Right ventricle myocardium inferior (tissue), 1 donor: ENCODE results near the gene GP5. TPM values are rescaled to one million over a fixed set of nuclear protein-coding genes. Genes with fewer than 3 reads are reported as not detected.

ENCODE experiments used
- ATAC-seq: fragments of 200-7000 bp; cut with Tn5 transposase; one replicate; pipeline ENCODE4 v1.9.1; 2020; ENCODE audit warnings: mild to moderate bottlenecking, moderate library complexity
- DNase-seq: peaks from one replicate; pipeline ENCODE4 v3.0.0; 2021; ENCODE audit errors: missing footprints
- intact Hi-C: fragments of 100-400 bp; cut with DNase I; formaldehyde crosslinking; loops from one replicate; pipeline ENCODE4 v1.11.0; 2022
- long read RNA-seq: library from polyadenylated mRNA; unstranded; transcript quantifications from one replicate; pipeline ENCODE4 v2.0.0, GENCODE V29; 2021
- total RNA-seq: library from RNA; stranded (reverse); fragmentation: NEBNext Ultra II Directional; extraction: Animal tissue kit (Norgen Biotek cat#: 25700); gene quantifications from one replicate; pipeline ENCODE4 v1.2.1, GENCODE V29; 2021
- donor health status: DM: no; HTN: yes; CAD: no; lungs with severe emphysema.

GP5 gene, protein sequence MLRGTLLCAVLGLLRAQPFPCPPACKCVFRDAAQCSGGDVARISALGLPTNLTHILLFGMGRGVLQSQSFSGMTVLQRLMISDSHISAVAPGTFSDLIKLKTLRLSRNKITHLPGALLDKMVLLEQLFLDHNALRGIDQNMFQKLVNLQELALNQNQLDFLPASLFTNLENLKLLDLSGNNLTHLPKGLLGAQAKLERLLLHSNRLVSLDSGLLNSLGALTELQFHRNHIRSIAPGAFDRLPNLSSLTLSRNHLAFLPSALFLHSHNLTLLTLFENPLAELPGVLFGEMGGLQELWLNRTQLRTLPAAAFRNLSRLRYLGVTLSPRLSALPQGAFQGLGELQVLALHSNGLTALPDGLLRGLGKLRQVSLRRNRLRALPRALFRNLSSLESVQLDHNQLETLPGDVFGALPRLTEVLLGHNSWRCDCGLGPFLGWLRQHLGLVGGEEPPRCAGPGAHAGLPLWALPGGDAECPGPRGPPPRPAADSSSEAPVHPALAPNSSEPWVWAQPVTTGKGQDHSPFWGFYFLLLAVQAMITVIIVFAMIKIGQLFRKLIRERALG
- not detected for total RNA-seq
- long read RNA-seq = 0 reads

DNA sequence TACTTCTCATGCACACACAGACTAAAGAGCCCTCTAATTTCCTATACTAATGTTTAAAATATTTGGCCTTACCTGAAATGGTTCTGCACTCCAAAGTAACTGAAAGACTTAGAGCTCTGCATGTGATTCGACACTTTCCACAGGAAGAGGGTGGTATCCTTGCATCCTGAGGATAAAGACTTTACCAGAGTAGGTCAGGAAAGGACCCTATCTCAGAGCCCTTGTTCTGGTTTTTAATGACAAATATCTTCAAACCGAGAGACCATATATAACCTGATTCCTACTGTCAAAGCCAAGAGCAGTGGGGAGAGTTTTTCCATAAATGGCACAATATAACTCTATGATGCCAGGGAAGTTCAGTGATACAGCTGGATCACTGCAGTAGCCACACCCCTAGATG lies at the start of gene GP5:
Gene GP5 (minus strand): TSS at position 101 of the 400 bp plus-strand sequence. CDS start 984 bp downstream, outside the sequence.
- ATAC-seq (no peak), DNase-seq (no peak)
- intact Hi-C loops = no loop called here

DNA sequence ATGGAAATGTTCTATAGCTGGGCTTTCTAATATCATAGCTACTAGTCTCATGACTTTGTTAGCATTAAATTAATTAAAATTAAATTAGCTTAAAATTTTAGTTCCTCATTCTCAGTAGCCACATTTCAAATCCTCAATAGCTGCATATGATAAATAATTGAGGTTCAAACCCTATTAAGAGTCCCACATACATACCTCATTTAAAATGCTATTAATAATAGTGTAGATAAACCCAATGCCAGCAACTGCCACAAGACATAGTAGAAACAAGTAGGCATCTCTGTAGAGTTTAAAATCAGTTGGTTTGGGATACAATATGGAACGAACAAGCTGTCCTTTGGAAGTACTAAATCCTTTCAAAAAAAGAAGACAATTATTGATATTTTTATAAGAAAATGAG lies 48.6 kb upstream of the GP5 start:
- intact Hi-C loops = no loop called here
- DNase-seq = no peak
- ATAC-seq = no peak

DNA sequence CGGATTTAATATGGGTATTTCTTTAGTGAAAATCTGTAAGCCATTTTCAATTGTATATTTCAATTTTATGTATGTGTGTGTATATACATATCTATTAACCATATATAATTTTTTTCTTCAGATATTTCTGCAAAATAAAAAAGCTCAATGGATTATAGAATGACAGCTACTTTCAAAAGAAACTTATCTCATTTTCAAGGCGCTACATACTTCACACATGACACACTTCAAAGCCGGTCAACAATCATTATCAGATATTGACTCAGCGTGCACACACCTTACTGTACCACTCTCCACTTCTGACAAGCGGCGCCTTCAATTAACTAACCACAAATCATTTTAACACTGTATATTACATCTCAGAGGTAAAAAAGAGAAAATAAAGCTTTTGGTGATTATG lies 48.1 kb upstream of the GP5 start:
- no peak for DNase-seq
- ATAC-seq = no peak
- intact Hi-C loops = no loop called here

DNA sequence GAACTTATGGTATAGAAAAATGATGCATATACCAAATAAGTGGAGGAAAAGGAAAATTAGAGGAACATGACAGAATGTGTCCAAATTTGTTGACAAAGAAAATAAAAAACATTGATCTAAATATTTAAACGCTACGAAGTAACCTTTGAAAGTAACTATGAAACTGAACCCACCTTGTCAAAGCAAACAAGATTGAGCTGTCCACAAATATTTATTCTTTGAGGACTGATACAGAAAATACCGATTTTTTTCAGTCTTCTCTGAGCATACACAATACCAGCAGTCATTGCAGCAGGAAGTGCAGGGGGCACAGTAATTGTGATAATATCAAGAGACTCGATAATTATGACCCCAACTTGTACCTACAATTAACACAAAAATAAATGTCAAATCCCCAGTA lies 47.7 kb upstream of the GP5 start:
- ATAC-seq (no peak), DNase-seq (no peak)
- intact Hi-C loops = no loop called here

DNA sequence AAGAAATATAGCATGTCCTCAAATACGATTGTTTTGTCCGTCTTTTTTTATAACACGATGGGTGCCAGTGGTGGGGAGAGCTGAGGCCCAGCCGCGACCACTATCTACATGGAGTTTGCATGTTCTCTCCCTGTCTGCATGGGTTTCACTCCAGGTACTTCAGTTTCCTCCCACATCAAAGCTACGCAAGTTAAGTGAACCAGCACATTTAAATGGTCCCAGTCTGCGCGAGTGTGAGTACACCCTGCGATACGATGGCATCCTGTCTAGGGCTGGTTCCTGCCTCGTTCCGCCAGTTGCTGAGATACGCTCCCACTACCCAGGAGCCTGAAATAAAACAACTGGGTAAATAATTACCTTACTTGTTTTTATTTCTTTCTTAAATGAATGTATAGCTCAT lies 47.1 kb upstream of the GP5 start:
- DNase-seq (no peak), ATAC-seq (no peak)
- intact Hi-C loops = no loop called here

- DNase-seq (no peak), ATAC-seq (no peak)
- intact Hi-C loops = no loop called here
Measured at GRCh38 chr3:194443901-194444300, 44.8 kb upstream of the GP5 start.

GRCh38 chr3:194440756-194441155 lies 41.7 kb upstream of the GP5 start:
- DNase-seq (no peak), ATAC-seq (no peak)
- intact Hi-C loops = no loop called here

GRCh38 chr3:194439881-194440550 lies 41.0 kb upstream of the GP5 start:
- intact Hi-C loops = no loop called here
- ATAC-seq = no peak
- no peak for DNase-seq

- DNase-seq (no peak), ATAC-seq (no peak)
- intact Hi-C loops = no loop called here
Measured at GRCh38 chr3:194434503-194434902, 35.4 kb upstream of the GP5 start.

- ATAC-seq = no peak
- intact Hi-C loops = no loop called here
- no peak for DNase-seq
Measured at GRCh38 chr3:194431554-194431953, 32.5 kb upstream of the GP5 start.

DNA sequence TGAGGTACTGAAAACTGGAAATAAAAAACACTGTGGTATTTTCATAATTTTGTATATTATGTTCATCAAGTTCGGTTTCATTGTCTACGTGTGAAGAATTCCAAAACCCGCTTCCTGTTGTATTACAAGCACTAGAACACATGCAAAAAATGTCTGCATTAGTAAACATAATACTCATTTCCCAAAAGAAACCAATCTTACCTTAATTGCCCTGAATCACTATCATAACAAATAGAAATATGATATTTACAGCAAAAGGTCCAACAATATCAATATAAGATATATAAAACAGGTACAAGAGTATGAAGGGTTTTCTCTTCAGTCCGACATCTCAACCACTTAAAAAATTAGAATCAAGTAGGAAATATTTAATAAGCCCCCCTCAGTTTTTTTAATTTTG lies 26.3 kb upstream of the GP5 start:
- no peak for DNase-seq
- intact Hi-C loops = no loop called here

GRCh38 chr3:194424953-194425352 lies 25.9 kb upstream of the GP5 start:
- intact Hi-C loops = no loop called here
- no peak for ATAC-seq
- DNase-seq = no peak

More for the DNA sequence above, 26.3 kb upstream of the GP5 start:
- no peak for ATAC-seq

DNA sequence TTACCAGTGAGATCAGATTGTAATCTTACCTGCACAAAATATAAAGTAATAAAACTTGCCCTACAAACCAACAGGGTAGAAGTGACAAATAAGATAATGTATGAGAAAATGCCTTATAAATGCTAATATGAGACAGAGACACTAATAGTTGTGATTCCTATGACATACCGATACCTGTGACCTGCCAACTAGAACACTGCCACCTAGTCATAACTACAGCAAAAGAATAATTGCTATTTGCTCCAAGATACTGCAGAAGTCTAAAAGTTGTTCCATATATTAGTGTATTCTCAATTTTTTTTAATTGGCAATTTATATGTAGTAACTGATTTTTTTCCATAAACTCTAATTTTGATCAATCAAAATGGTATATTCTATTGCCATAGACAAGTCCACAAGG lies 25.3 kb upstream of the GP5 start:
- DNase-seq = no peak
- intact Hi-C loops = no loop called here
- ATAC-seq = no peak

DNA sequence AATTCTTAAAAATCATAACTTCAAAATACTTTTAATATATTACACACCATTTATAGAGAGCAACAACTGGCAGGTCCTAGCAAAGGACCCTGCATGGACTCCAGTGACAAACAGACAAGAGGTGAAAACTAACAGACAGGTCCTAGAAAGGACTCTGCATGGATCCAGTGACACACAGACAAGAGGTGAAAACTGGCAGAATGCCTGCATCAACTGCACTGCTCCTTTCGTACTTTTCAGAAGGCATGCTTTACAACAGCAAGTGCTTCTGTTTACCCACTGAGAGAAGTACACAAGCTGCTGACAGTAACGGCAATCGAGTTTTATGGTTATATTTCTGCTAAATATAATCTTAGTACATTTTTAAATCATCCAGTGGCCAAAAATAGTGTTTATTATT lies 24.3 kb upstream of the GP5 start:
- ATAC-seq = peak; percentile 42
- no peak for DNase-seq
- intact Hi-C loops = no loop called here

GRCh38 chr3:194422188-194422587 lies 23.1 kb upstream of the GP5 start:
- intact Hi-C loops = no loop called here
- ATAC-seq = no peak
- DNase-seq = no peak

DNA sequence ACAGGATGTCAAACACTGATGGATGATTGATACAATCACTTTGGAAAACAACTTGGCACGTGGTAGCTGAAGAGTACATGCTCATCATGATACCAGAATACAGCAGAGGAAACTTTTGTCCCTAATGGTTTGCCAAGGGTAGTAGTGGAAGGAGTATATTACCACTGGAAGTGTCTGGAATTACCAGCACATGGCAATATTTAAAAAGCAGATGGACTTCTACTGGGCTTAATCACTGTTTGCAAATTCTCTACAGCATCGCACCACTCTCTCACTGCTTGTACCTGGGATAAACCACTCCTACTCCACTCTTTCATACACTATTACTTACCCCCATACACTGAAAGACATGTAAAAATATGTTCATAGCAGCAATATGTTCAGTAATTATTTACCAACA lies 19.6 kb upstream of the GP5 start:
- intact Hi-C loops = no loop called here
- DNase-seq (no peak), ATAC-seq (no peak)

DNA sequence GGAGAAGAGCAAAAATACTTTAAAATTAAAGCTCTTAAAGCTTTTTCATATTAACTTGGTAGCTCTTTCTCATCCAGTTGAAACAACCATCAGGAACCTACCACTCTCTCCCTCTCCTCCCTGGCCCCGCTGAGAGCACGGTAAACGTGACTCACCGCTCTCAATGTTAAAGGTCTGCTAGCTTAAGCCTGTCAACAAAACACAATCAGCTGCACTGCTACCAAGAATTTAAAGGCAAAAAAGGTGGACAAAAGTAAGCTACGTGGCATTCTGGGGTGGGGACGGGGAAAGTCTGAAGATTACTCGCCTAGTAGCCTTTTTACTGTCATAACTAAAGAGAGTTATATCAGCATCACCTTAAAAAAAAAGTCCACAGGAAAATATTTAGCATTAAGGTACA lies 8.4 kb upstream of the GP5 start:
- no peak for ATAC-seq
- intact Hi-C loops = no loop called here
- no peak for DNase-seq

GRCh38 chr3:194405766-194406165 lies 6.7 kb upstream of the GP5 start:
- DNase-seq = no peak
- ATAC-seq = no peak
- intact Hi-C loops = loop anchor here (2.0 kb wide), 1 partner anchor 73 kb away; no protein-coding TSS in a partner anchor

- ATAC-seq (no peak), DNase-seq (no peak)
- intact Hi-C loops = loop anchor here (2.0 to 5.0 kb wide), 2 partner anchors 72 to 622 kb away; no protein-coding TSS in a partner anchor
Measured at GRCh38 chr3:194404365-194405140, 5.5 kb upstream of the GP5 start.
